GM21619 (cell line): ENCODE data around the gene MAGEA11.
"Not testable (repeated sequence)": the region's sequence is repeated elsewhere in the genome, so short reads cannot be mapped to it uniquely, and the experiment has no call there.

Experiments
- ATAC-seq: cut with Tn5 transposase; IDR thresholded peaks from one replicate; pipeline ENCODE4 v1.9.1; 2021; ENCODE audit not compliant: unreplicated experiment

The MAGEA11 gene

GRCh38 chrX:149716632-149717031, 4.8 kb downstream of the MAGEA11 start:
- no peak for ATAC-seq

- ATAC-seq: no peak
These were observed 5.9 kb downstream of the MAGEA11 start for GRCh38 chrX:149717803-149718202.

- ATAC-seq: no peak
These were observed 6.9 kb downstream of the MAGEA11 start for GRCh38 chrX:149718757-149719156.

- ATAC-seq: no peak
These were observed 8.3 kb downstream of the MAGEA11 start for GRCh38 chrX:149720021-149720689.

GRCh38 chrX:149721241-149721640, 9.4 kb downstream of the MAGEA11 start:
- not testable (repeated sequence) for ATAC-seq

- no peak for ATAC-seq
These were observed 9.9 kb downstream of the MAGEA11 start for GRCh38 chrX:149721778-149722177.

GRCh38 chrX:149723583-149724118, 11.8 kb downstream of the MAGEA11 start:
- ATAC-seq: not testable (repeated sequence)

- not testable (repeated sequence) for ATAC-seq
These were observed 15.4 kb downstream of the MAGEA11 start for GRCh38 chrX:149727308-149727707.

- ATAC-seq: not testable (repeated sequence)
These were observed 30.4 kb downstream of the MAGEA11 start for GRCh38 chrX:149742269-149742668.

- ATAC-seq: not testable (repeated sequence)
These were observed 34.6 kb downstream of the MAGEA11 start for GRCh38 chrX:149746390-149747007.

GRCh38 chrX:149757206-149758067, 45.6 kb downstream of the MAGEA11 start:
- ATAC-seq: no peak

GRCh38 chrX:149758068-149758714, 46.3 kb downstream of the MAGEA11 start:
- no peak for ATAC-seq

- not testable (repeated sequence) for ATAC-seq
These were observed 46.8 kb downstream of the MAGEA11 start for GRCh38 chrX:149758715-149759078.

GRCh38 chrX:149759824-149760223, 48.0 kb downstream of the MAGEA11 start:
- ATAC-seq: no peak

GRCh38 chrX:149760965-149761364, 49.1 kb downstream of the MAGEA11 start:
- ATAC-seq: no peak

- not testable (repeated sequence) for ATAC-seq
These were observed 50.2 kb downstream of the MAGEA11 start for GRCh38 chrX:149761858-149762674.

- ATAC-seq: no peak
These were observed 51.1 kb downstream of the MAGEA11 start for GRCh38 chrX:149762696-149763614.
